Loucy (cell line): ENCODE data around the gene OVCH1.

Experiments
- H2AFZ ChIP-seq: fragments of 200-600 bp; sonication (generic); 2 replicates; pipeline ENCODE4 v1.6.0; 2016; ENCODE audit warnings: antibody characterized with exemption, mild to moderate bottlenecking, low read length, moderate library complexity
- H3F3A ChIP-seq: fragments of 200-600 bp; 2 replicates; pipeline ENCODE4 v1.6.0; 2016; ENCODE audit warnings: antibody characterized with exemption, low read depth, mild to moderate bottlenecking
- H3K27me3 ChIP-seq: fragments of 200-600 bp; sonication (generic); 2 replicates; pipeline ENCODE4 v1.6.1; 2014; ENCODE audit warnings: low read length, mild to moderate bottlenecking; ENCODE audit not compliant: insufficient read depth, poor library complexity, severe bottlenecking
- H3K36me3 ChIP-seq: fragments of 200-600 bp; sonication (generic); 2 replicates; pipeline ENCODE4 v1.6.1; 2016; ENCODE audit warnings: low read length; ENCODE audit not compliant: insufficient read depth
- H3K4me1 ChIP-seq: fragments of 200-600 bp; sonication (generic); 2 replicates; pipeline ENCODE4 v1.5.1; 2014; ENCODE audit warnings: low read length, mild to moderate bottlenecking; ENCODE audit not compliant: insufficient read depth, poor library complexity, severe bottlenecking
- H3K4me2 ChIP-seq: fragments of 200-600 bp; sonication (generic); 2 replicates; pipeline ENCODE4 v1.6.0; 2014; ENCODE audit warnings: antibody characterized with exemption, low read length, low read depth, mild to moderate bottlenecking; ENCODE audit not compliant: poor library complexity, severe bottlenecking
- H3K4me3 ChIP-seq: fragments of 200-600 bp; sonication (generic); 2 replicates; pipeline ENCODE4 v1.5.1; 2014; ENCODE audit warnings: low read length, mild to moderate bottlenecking, mixed read lengths; ENCODE audit not compliant: poor library complexity, severe bottlenecking
- H3K79me2 ChIP-seq: fragments of 200-600 bp; sonication (generic); 2 replicates; pipeline ENCODE4 v1.6.1; 2014; ENCODE audit warnings: low read length; ENCODE audit not compliant: insufficient read depth
- H3K9ac ChIP-seq: fragments of 200-600 bp; sonication (generic); 2 replicates; pipeline ENCODE4 v1.6.0; 2014; ENCODE audit warnings: mild to moderate bottlenecking, low read depth, low read length, moderate library complexity; ENCODE audit not compliant: poor library complexity, severe bottlenecking
- H3K9me2 ChIP-seq: fragments of 200-600 bp; sonication (generic); replicated peaks from 2 replicates; pipeline ENCODE4 v1.6.1; 2016; ENCODE audit warnings: low read depth, low read length, mixed read lengths
- H3K9me3 ChIP-seq: fragments of 200-600 bp; sonication (generic); 2 replicates; pipeline ENCODE4 v1.6.1; 2014; ENCODE audit warnings: mild to moderate bottlenecking, antibody characterized with exemption, low read length, low read depth; ENCODE audit not compliant: insufficient read depth
- H4K20me1 ChIP-seq: fragments of 200-600 bp; sonication (generic); 2 replicates; pipeline ENCODE4 v1.6.0; 2014; ENCODE audit warnings: antibody characterized with exemption, low read length, mild to moderate bottlenecking; ENCODE audit not compliant: insufficient read depth, poor library complexity, severe bottlenecking
- EZH2phosphoT487 ChIP-seq: fragments of 200-600 bp; IDR thresholded peaks from 2 replicates; pipeline ENCODE4 v1.6.1; 2018; ENCODE audit warnings: antibody characterized with exemption, mild to moderate bottlenecking, moderate library complexity, borderline replicate concordance
- TF ChIP-seq, protein P1 (sequence below): fragments of 200-600 bp; sonication (generic); conservative IDR thresholded peaks from 2 replicates; pipeline ENCODE4 v1.5.1; 2014; ENCODE audit warnings: mild to moderate bottlenecking, antibody characterized with exemption, low read length

The OVCH1 gene

DNA sequence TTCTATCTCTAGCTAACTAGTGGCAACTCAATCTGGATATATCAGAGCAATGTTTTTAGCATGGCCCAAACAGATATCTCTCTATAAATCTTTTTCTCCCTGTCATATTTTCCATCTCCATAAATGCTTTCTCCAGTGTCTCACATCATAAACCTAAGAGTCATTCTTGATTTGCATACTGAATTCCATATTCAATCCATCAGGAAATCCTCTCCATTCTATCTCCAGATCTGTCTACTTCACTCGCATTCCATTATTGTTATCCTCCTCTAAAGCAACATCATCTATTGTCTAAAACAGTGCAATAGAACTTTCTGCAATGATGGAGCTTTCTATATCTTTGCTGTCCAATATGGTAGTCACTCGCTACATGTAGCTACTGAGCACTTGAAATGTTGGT lies 71.0 kb downstream of the OVCH1 start:
- Histone ChIP-seq H3F3A (no peaks in the 10 kb centered on the region), H3K79me2 (no peaks in the 10 kb centered on the region), H2AFZ (no peak overlapping the region), H3K9me3 (no peaks in the 10 kb centered on the region), H3K4me1 (no peaks in the 10 kb centered on the region), H4K20me1 (no peaks in the 10 kb centered on the region), H3K9ac (no peak overlapping the region), H3K4me3 (no peak overlapping the region), H3K4me2 (no peak overlapping the region), H3K27me3 (no peaks in the 10 kb centered on the region), H3K36me3 (no peaks in the 10 kb centered on the region), H3K9me2 (no peaks in the 10 kb centered on the region)
- TF ChIP-seq, protein P1, sequence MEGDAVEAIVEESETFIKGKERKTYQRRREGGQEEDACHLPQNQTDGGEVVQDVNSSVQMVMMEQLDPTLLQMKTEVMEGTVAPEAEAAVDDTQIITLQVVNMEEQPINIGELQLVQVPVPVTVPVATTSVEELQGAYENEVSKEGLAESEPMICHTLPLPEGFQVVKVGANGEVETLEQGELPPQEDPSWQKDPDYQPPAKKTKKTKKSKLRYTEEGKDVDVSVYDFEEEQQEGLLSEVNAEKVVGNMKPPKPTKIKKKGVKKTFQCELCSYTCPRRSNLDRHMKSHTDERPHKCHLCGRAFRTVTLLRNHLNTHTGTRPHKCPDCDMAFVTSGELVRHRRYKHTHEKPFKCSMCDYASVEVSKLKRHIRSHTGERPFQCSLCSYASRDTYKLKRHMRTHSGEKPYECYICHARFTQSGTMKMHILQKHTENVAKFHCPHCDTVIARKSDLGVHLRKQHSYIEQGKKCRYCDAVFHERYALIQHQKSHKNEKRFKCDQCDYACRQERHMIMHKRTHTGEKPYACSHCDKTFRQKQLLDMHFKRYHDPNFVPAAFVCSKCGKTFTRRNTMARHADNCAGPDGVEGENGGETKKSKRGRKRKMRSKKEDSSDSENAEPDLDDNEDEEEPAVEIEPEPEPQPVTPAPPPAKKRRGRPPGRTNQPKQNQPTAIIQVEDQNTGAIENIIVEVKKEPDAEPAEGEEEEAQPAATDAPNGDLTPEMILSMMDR: no peak

DNA sequence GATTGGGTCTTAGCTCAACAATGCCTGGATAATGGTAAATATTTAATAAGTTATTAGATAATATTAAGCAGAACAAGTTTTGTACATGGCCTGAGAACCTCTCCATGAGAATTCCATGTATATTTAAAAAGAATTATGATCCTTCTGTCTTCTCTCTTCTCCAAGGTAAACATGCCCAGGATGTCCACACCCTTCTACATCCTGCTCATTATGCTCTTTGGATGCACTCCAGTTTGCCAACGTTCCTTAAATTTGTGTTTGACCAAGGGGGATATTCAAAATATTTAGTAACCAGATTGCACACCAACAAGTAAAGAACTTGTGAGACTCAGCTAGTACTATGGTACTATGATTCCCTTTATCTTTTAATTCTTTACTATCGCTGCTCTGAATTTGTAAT lies 71.8 kb downstream of the OVCH1 start:
- Histone ChIP-seq H3K36me3 (no peaks in the 10 kb centered on the region), H3K4me2 (no peak overlapping the region), H3K9me2 (no peaks in the 10 kb centered on the region), H4K20me1 (no peaks in the 10 kb centered on the region), H3K9ac (no peak overlapping the region), H3K4me1 (no peaks in the 10 kb centered on the region), H3K27me3 (no peaks in the 10 kb centered on the region), H3K4me3 (no peak overlapping the region), H3F3A (no peaks in the 10 kb centered on the region), H3K79me2 (no peaks in the 10 kb centered on the region), H2AFZ (no peak overlapping the region), H3K9me3 (no peaks in the 10 kb centered on the region)
- TF ChIP-seq, protein P1: no peak
- no peak for TF ChIP-seq EZH2phosphoT487

DNA sequence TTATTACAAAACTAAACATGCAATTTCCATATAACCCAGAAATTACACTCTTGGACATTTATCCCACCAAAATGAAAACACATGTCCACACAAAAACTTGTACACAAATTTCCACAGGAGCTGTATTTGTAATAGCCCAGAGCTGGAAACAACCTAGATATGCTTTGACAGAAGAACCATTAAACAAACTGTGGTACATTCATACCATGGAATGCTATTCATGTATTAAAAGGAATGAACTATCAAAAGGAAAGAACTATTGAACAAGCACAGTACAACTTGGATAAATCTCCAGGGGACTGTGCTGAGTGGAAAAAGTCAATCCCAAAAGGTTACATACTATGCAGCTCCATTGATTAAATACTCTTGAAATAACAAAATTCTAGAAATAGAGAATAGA lies 80.7 kb downstream of the OVCH1 start:
- Histone ChIP-seq H3K36me3 (no peaks in the 10 kb centered on the region), H3F3A (no peaks in the 10 kb centered on the region), H3K4me3 (no peak overlapping the region), H3K79me2 (no peaks in the 10 kb centered on the region), H3K9me2 (no peaks in the 10 kb centered on the region), H3K4me1 (no peaks in the 10 kb centered on the region), H2AFZ (no peak overlapping the region), H3K9ac (no peak overlapping the region), H3K27me3 (peaks cover 3% of the 10 kb centered on the region), H4K20me1 (no peaks in the 10 kb centered on the region), H3K9me3 (no peaks in the 10 kb centered on the region), H3K4me2 (no peak overlapping the region)
- no peak for TF ChIP-seq EZH2phosphoT487
- TF ChIP-seq, protein P1: no peak
